ENCODE data around the gene GLYATL2.

The GLYATL2 gene

DNA sequence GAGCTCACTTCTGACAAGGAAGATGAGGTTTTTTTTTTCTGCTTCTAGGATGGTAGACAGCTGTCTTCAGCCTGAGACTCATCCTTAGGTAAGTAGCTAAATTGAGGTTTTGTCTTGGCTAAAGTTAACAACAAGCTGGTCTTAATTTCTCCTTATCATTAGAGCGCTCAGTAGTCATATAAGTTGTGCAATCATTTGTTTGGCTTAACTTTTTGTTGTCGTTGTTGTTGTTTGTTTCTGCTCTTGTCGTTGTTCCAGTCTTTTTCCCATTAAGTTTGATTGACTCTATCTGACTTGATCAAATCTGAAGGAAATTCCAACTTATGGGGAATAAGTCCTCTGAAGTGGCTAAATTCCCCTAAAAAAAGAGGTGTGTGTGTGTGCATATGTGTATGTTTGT lies 33.0 kb downstream of the GLYATL2 start:
- TF ChIP-seq, protein P1, sequence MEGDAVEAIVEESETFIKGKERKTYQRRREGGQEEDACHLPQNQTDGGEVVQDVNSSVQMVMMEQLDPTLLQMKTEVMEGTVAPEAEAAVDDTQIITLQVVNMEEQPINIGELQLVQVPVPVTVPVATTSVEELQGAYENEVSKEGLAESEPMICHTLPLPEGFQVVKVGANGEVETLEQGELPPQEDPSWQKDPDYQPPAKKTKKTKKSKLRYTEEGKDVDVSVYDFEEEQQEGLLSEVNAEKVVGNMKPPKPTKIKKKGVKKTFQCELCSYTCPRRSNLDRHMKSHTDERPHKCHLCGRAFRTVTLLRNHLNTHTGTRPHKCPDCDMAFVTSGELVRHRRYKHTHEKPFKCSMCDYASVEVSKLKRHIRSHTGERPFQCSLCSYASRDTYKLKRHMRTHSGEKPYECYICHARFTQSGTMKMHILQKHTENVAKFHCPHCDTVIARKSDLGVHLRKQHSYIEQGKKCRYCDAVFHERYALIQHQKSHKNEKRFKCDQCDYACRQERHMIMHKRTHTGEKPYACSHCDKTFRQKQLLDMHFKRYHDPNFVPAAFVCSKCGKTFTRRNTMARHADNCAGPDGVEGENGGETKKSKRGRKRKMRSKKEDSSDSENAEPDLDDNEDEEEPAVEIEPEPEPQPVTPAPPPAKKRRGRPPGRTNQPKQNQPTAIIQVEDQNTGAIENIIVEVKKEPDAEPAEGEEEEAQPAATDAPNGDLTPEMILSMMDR (IDR thresholded peaks at IDR 0.05; ENCODE audit: control extremely low read depth, extremely low read depth, low read depth, missing control alignments) = no peak
- POLR2A ChIA-PET = no interaction called here
- DNase-seq (ENCODE audit: extremely low spot score) = no peak
- CTCF ChIA-PET = interaction anchor here (1.0 kb wide), 1 partner anchor 22 kb away, joined by 5 read pairs; no protein-coding TSS in a partner anchor

DNA sequence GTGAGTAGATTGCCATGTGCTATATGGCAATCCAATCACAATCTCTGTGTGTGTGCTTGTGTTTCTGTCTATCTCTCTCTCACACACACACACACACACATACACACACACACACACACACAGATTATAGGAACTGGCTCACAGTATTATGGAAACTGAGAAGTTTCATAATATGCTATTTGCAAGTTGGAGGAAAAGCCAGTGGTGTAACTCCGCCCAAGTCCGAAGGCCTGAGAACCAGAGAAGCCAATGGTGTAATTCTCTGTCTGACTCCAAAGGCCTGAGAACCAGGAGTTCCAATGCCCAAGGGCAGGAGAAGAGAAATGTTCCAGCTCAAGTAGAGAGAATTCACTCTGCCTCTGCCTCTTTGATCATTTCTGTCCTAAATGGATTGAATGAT lies 37.2 kb downstream of the GLYATL2 start:
- POLR2A ChIA-PET = no interaction called here
- CTCF ChIA-PET = interaction anchor here (2.0 kb wide), 1 partner anchor 18 kb away, joined by 6 read pairs; no protein-coding TSS in a partner anchor
- TF ChIP-seq, protein P1 (IDR thresholded peaks at IDR 0.05; ENCODE audit: control extremely low read depth, extremely low read depth, low read depth, missing control alignments) = no peak
- no peak for DNase-seq (ENCODE audit: extremely low spot score)

DNA sequence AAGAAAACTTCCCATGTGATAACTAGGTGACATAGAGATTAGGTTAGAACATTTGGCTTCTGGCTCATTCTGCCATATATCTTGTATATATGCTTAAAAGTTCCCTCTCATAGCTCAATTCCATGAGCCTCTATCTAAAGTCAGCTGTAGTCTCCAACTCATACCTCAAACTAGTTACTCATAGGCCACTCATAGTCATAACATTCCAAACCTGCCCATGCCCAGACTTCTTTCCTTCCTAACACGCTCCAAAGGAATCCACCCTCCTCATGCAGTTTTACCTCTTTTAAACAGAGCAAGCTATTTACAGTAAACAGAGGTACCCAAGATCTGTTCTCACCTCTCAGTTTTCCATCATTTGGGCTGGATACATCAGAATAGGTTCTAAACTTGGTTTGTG lies 39.4 kb downstream of the GLYATL2 start:
- no peak for DNase-seq (ENCODE audit: extremely low spot score)
- CTCF ChIA-PET = interaction anchor here (1.0 to 1.2 kb wide), 2 partner anchors 18 to 31 kb away, joined by 3 to 4 read pairs; no protein-coding TSS in a partner anchor
- POLR2A ChIA-PET = no interaction called here
- TF ChIP-seq, protein P1 (IDR thresholded peaks at IDR 0.05; ENCODE audit: control extremely low read depth, extremely low read depth, low read depth, missing control alignments) = no peak

DNA sequence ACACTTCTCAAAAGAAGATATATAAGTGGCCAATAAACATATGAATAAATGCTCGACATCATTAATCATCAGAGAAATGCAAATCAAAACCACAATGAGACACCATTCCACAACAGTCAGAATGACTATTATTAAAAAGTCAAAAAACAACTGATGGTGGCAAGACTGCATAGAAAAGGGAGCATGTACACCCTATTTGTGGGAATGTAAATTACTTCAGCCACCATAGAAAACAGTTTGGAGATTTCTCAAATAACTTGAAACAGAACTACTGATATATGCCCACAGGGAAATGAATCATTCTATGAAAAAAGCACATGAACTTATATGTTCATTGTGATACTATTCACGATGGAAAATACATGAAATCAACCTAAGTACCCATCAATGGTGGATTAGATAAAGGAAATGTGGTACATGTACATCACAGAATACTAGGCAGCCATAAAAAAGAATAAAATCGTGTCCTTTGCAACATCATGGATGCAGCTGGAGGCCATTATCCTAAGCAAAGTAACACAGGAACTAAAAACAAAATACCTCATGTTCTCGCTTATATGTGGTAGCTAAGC lies 42.4 kb downstream of the GLYATL2 start:
- DNase-seq (ENCODE audit: extremely low spot score) = no peak
- CTCF ChIA-PET = interaction anchor here (1.5 kb wide), 1 partner anchor 14 kb away, joined by 3 read pairs; no protein-coding TSS in a partner anchor
- TF ChIP-seq, protein P1 (IDR thresholded peaks at IDR 0.05; ENCODE audit: control extremely low read depth, extremely low read depth, low read depth, missing control alignments) = no peak
- POLR2A ChIA-PET = no interaction called here

DNA sequence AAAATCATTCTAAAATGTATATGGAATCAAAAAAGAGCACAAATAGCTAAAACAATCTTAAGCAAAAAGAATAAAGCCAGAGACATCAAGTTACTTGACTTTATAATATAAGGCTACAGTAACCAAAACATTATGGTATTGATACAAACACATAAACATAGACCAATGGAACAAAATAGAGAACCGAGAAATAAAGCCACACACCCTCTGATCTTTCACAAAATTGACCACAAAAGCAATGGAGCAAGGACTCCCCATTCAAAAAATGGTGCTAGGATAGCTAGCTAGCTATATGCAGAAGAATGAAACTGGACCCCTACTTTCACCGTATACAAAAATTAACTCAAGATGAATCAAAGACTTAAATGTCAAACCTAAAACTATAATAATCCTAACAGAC lies 43.2 kb downstream of the GLYATL2 start:
- no peak for DNase-seq (ENCODE audit: extremely low spot score)
- POLR2A ChIA-PET = no interaction called here
- TF ChIP-seq, protein P1 (IDR thresholded peaks at IDR 0.05; ENCODE audit: control extremely low read depth, extremely low read depth, low read depth, missing control alignments) = no peak
- CTCF ChIA-PET = interaction anchor here (1.5 kb wide), 1 partner anchor 13 kb away, joined by 3 read pairs; no protein-coding TSS in a partner anchor

DNA sequence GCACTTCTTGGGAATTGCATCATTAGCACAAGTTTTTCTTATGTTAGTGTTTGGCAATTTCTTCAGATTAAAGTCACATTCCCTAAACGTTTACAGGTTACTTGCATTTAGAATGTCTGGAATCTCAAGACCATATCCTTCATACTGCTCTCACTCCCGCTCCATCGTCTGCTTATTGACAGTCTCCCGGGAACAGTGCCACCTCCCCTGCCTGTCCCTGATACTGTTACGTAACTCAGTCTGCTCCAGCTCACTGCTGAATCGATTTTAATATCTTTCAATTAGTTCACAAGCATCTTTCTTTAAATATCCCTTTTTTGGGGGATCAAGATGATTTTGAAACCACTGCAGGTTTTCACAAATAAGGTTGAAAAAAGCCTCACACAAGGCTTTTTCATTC lies 48.2 kb downstream of the GLYATL2 start:
- TF ChIP-seq, protein P1 (IDR thresholded peaks at IDR 0.05; ENCODE audit: control extremely low read depth, extremely low read depth, low read depth, missing control alignments) = no peak
- CTCF ChIA-PET = interaction anchor here (4.8 kb wide), 1 partner anchor 7 kb away, joined by 28 read pairs; no protein-coding TSS in a partner anchor
- POLR2A ChIA-PET = no interaction called here
- no peak for DNase-seq (ENCODE audit: extremely low spot score)
